GM13976 (cell line): Measurements from ENCODE around the gene MTAP.

Experiments used
- DNase-seq: peaks from one replicate; pipeline ENCODE4 v3.0.0; 2012; ENCODE audit warnings: low spot score
- in situ Hi-C: fragments of 300-500 bp; cut with MboI; formaldehyde crosslinking; loops from one replicate; pipeline ENCODE4 v1.12.0; 2022; ENCODE audit warnings: low sequenced_read_pairs, mixed read lengths, inconsistent platforms; ENCODE audit not compliant: unreplicated experiment
- TF ChIP-seq, protein P1 (sequence below): IDR thresholded peaks from 2 replicates; pipeline ENCODE4 v1.5.1; 2012; ENCODE audit warnings: borderline replicate concordance, mild to moderate bottlenecking; ENCODE audit not compliant: insufficient read depth; ENCODE audit errors: extremely low read depth, missing control alignments, control extremely low read depth

The MTAP gene

DNA sequence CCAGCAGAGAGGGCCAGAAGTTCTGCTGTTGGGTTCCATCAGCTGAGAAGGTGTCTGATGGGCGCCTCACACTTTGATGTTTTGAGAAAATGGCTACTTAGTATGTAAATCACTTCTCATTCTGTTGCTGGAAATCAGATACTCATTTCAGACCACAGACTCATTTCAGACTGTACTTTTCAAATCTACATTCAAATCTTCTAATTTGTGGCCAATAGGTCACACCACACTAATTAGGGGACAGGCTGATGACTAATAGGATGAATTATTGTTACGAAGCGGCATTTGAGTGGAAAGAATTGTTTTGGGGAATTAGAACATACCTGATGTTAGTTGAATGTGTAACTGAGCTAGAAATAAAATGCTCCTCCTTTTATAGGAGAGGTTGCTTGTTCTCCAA is 13.2 kb downstream of the MTAP start:
- in situ Hi-C loops, result loop anchor here (25.0 kb wide), 2 partner anchors 222 to 647 kb away; no protein-coding TSS in a partner anchor
- DNase-seq, result no peak
- TF ChIP-seq, protein P1, sequence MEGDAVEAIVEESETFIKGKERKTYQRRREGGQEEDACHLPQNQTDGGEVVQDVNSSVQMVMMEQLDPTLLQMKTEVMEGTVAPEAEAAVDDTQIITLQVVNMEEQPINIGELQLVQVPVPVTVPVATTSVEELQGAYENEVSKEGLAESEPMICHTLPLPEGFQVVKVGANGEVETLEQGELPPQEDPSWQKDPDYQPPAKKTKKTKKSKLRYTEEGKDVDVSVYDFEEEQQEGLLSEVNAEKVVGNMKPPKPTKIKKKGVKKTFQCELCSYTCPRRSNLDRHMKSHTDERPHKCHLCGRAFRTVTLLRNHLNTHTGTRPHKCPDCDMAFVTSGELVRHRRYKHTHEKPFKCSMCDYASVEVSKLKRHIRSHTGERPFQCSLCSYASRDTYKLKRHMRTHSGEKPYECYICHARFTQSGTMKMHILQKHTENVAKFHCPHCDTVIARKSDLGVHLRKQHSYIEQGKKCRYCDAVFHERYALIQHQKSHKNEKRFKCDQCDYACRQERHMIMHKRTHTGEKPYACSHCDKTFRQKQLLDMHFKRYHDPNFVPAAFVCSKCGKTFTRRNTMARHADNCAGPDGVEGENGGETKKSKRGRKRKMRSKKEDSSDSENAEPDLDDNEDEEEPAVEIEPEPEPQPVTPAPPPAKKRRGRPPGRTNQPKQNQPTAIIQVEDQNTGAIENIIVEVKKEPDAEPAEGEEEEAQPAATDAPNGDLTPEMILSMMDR, result no peak

DNA sequence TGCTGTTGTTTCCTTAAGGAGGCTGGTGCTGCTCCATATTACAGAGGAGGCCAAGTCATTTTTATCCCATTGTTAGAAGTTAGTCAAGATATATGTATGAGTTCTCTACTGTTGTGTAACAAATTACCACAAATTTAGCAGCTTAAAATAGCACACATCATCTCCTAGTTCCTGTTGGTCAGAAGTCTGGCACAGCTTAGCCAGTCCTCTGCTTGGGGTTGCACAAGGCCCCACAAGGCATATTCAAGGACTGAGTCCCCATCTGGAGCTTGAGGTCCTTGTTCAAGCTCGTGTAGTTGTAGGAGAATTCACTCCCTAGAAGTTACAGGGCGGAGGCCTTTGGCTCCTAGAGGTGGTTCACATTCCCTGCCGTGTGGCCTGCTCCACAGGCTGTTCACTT is 14.7 kb downstream of the MTAP start:
- TF ChIP-seq, protein P1, result no peak
- no peak for DNase-seq
- in situ Hi-C loops, result loop anchor here (25.0 kb wide), 2 partner anchors 220 to 645 kb away; no protein-coding TSS in a partner anchor

DNA sequence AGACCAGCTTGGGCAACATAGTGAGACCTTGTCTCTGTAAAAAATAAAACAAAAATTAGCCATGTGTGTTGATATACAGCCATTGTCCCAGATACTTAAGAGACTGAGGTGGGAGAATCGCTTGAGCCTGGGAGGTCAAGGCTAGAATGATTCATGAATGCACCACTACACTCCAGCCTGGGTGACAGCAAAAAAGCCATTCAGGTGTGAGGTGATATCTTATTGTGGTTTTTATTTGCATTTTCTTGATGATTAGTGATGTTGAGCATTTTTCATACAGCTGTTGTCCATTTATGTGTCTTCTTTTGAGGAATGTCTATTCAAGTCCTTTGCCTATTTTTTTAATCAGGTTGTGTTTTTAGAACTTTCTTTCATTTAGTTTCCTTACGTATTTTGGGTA is 23.2 kb downstream of the MTAP start:
- TF ChIP-seq, protein P1, result no peak
- DNase-seq, result no peak
- in situ Hi-C loops, result no loop called here

DNA sequence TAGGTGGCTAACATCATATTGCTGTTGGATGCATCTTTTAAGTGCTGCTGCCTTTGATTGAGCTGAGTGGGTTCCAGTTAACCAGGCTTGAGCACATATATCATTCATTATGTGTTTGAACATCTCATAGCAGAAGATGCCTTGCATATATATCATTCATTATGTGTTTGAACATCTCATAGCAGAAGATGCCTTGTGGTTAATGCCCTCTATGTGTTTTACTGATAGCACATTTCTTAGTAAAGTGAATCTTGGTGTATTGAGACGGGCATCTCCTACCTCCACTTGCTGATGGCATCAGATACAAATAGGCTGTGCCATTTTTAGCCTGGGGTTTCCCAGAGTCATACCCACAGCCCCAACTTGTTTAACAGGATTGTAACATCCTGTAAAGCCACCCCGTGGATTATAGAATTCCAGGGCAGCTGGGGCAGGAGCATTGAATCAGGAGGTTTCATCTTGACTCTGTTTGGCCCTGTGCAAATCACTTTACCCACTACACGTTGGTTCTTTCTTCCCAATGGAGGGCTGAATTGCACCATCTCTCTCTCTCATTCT is 26.5 kb downstream of the MTAP start:
- in situ Hi-C loops, result no loop called here
- TF ChIP-seq, protein P1, result no peak
- DNase-seq, result no peak

DNA sequence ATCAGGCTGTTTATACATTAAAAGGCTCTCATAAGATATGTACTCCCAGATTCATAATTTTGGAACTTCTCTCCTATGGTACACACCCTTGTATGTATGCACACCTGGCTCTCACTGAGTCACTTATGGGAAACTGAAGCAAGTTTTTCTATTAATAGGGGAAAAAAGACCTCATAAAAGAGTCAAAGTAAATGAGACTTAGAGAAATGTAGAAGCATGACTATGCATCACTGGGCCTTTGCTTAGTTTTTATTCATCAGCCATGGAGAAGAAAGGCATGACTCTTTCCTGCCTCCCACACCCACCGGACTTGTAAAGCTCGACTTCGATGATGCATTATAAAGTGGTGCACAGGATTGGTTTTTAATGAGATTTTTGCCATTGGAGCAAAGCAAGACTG is 28.2 kb downstream of the MTAP start:
- DNase-seq, result no peak
- in situ Hi-C loops, result no loop called here

DNA sequence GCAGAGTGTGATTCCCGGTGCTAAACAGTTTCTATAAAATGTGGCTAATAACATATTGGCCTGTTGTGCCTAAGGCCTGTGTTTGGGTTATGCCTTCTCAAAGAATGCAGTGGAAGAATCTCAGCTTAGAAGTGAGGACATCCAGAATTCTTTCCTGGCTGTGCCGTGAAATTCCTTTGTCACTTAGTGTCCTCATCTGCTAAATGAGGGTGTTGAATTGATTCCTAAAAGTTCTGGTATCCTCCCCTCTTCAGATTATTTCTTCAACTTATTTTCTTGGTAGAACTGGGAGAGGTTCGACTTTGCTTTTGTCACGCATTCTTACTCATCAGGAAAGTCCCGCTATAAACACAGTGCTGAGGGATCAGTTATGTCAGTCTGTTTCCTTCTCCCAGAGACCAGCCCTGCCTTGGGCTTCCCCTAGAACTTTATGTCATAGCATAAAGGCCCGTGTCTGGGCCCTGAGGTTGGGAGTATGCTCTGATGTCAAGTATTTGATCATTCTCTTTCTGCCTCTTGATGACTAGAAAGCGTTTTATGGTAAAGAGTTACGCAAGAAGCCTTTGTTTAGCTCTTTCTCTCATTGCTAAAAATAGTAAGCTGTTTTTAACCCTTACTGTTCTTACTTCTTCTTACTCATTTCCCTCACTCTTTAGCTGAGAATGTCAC is 29.5 kb downstream of the MTAP start:
- DNase-seq, result peak; percentile 58
- TF ChIP-seq, protein P1, result no peak
- in situ Hi-C loops, result no loop called here

More for the DNA sequence above, 28.2 kb downstream of the MTAP start:
- TF ChIP-seq, protein P1, result no peak
